ENCODE results near the gene TAGLN.

The TAGLN gene

DNA sequence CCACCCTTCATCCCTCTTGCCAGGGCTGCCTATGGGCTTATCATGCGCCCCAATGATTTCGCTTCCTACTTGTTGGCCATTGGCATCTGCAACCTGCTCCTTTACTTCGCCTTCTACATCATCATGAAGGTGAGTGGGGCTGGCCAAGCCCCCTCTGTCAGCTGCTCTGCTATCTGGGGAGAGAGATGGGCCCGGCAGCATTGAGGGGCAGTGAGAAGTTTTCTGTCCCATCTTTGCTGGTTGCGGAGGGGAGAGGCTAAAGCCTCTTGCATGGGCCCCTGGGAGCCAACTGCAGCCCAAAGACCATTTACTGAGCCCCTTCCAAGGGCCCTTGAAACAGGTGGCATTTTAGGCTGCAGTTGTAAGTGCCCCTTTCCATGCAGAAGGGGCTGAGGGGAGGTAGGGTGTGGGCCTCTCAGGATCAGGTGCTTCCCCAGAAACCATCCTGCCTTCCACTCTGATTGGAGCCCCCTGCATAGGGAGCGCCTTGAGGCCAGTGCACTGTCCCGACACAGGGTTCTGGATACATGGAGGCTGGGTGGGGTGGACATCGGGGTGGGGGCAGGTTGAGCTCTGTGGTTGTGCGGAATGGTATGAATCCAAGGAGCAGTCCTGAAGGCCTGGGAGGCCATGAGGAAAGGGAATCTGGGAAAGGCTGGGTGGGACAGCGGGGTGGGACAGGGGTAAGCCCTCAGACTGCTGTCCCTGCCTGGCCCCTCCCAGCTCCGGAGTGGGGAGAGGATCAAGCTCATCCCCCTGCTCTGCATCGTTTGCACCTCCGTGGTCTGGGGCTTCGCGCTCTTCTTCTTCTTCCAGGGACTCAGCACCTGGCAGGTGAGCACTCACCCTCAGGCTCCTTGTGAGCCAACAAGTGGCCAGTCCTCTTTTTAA is 5.8 kb upstream of the TAGLN start:
- Histone ChIP-seq H3K27me3 (no peaks in the 10 kb centered on the region), H3K36me3 (peaks cover 14% of the 10 kb centered on the region), H3K4me3 (ENCODE audit: low read depth, low read length) (no peak overlapping the region), H3K9me3 (no peaks in the 10 kb centered on the region), H3K4me1 (no peaks in the 10 kb centered on the region)
- DNase-seq = no peak
- no peak for TF ChIP-seq CTCF (IDR thresholded peaks at IDR 0.05; ENCODE audit: low read depth, low read length)

DNA sequence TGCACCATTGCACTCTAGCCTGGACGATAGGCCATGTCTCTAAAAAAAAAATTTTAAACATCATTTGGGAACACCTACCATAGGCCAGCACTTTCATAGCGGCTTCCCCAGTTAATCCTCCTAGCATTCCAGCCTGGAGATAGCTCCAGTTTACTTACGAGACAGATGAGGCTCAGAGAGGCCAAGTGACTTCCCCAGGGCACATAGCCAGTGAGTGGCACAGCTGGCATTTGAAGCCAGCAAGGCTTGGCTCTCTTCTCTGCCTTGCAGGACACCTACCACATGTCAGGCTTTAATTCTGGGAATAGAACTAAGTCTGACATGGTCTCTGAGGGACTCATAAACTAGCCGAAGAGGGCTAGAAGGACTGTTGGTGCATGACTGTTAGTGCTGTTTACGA is 4.9 kb upstream of the TAGLN start:
- no peak overlapping the region for H3K4me3 ChIP-seq (ENCODE audit: low read depth, low read length)
- TF ChIP-seq CTCF (IDR thresholded peaks at IDR 0.05; ENCODE audit: low read depth, low read length) = no peak
- H3K36me3 ChIP-seq = peaks cover 7% of the 10 kb centered on the region

DNA sequence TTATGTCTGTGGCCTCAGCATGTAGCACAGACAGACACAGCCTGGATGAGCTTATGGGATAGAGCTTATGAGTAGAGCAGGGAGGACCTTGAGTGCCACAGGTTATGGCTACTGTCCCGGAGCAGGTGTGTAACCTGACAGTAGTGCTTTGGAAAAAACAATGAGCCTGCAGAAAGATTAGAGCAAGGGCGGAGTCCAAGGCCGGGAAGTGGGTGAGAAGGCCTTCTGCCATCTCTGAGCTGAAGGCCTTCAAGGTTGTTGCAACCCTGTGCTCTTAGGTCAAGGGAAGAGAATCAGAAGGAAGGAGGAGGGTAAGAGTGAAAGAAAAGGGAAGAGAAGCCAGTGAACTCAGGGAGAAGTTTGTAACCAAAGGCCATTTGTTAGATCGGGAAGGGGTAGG is 3.9 kb upstream of the TAGLN start:
- Histone ChIP-seq H3K36me3 (peaks cover 4% of the 10 kb centered on the region), H3K4me3 (ENCODE audit: low read depth, low read length) (no peak overlapping the region), H3K4me1 (no peaks in the 10 kb centered on the region), H3K27me3 (no peaks in the 10 kb centered on the region), H3K9me3 (no peaks in the 10 kb centered on the region)
- no peak for TF ChIP-seq CTCF (IDR thresholded peaks at IDR 0.05; ENCODE audit: low read depth, low read length)
- no peak for DNase-seq

More for the DNA sequence above, 4.9 kb upstream of the TAGLN start:
- no peaks in the 10 kb centered on the region for H3K27me3 ChIP-seq
- no peaks in the 10 kb centered on the region for H3K4me1 ChIP-seq
- no peak for DNase-seq
- H3K9me3 ChIP-seq = no peaks in the 10 kb centered on the region

DNA sequence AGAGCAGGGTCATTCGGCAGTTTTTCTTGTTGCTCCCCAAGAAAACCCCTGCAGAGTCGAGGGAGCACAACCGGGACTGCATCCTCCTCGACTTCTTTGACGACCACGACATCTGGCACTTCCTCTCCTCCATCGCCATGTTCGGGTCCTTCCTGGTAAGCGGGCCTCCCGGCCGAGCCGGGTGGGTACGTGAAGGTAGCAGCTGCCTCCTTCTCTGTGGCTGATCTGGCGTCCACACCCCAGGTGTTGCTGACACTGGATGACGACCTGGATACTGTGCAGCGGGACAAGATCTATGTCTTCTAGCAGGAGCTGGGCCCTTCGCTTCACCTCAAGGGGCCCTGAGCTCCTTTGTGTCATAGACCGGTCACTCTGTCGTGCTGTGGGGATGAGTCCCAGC is 3.4 kb upstream of the TAGLN start:
- Histone ChIP-seq H3K9me3 (no peaks in the 10 kb centered on the region), H3K27me3 (no peaks in the 10 kb centered on the region)

DNA sequence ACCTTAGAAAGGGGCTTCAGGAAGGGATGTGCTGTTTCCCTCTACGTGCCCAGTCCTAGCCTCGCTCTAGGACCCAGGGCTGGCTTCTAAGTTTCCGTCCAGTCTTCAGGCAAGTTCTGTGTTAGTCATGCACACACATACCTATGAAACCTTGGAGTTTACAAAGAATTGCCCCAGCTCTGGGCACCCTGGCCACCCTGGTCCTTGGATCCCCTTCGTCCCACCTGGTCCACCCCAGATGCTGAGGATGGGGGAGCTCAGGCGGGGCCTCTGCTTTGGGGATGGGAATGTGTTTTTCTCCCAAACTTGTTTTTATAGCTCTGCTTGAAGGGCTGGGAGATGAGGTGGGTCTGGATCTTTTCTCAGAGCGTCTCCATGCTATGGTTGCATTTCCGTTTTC is 2.2 kb upstream of the TAGLN start:
- no peak for DNase-seq
- Histone ChIP-seq H3K4me1 (no peaks in the 10 kb centered on the region), H3K4me3 (ENCODE audit: low read depth, low read length) (no peak overlapping the region), H3K27me3 (no peaks in the 10 kb centered on the region), H3K36me3 (no peaks in the 10 kb centered on the region; the same call in 1 of the 2 replicates), H3K9me3 (no peaks in the 10 kb centered on the region)
- no peak for TF ChIP-seq CTCF (IDR thresholded peaks at IDR 0.05; ENCODE audit: low read depth, low read length)

More for the DNA sequence above, 3.4 kb upstream of the TAGLN start:
- Histone ChIP-seq H3K36me3 (peaks cover under 1% of the 10 kb centered on the region), H3K4me3 (ENCODE audit: low read depth, low read length) (no peak overlapping the region), H3K4me1 (no peaks in the 10 kb centered on the region)
- TF ChIP-seq CTCF (IDR thresholded peaks at IDR 0.05; ENCODE audit: low read depth, low read length) = no peak
- DNase-seq = no peak
